ENCODE results near the gene GRHPR.
A peak's percentile ranks its signal among the peaks of the same experiment; 100 is the strongest.
"Not testable (repeated sequence)": the region's sequence is repeated elsewhere in the genome, so short reads cannot be mapped to it uniquely, and the experiment has no call there.

The GRHPR gene

GRCh38 chr9:37444890-37445289 lies 22.4 kb downstream of the GRHPR start:
- DNase-seq (ENCODE audit: insufficient read length, low spot score) (no peak), FAIRE-seq (no peak)

GRCh38 chr9:37445832-37446231 lies 23.3 kb downstream of the GRHPR start:
- FAIRE-seq: no peak

GRCh38 chr9:37446401-37446800 lies 23.9 kb downstream of the GRHPR start:
- no peak for DNase-seq (ENCODE audit: insufficient read length, low spot score)
- no peak for FAIRE-seq

More at GRCh38 chr9:37445832-37446231, 23.3 kb downstream of the GRHPR start:
- no peak for DNase-seq (ENCODE audit: insufficient read length, low spot score)

GRCh38 chr9:37447111-37447510 lies 24.6 kb downstream of the GRHPR start:
- no peak for FAIRE-seq
- DNase-seq (ENCODE audit: insufficient read length, low spot score): no peak

GRCh38 chr9:37449862-37450632 lies 27.6 kb downstream of the GRHPR start:
- no peak for DNase-seq (ENCODE audit: insufficient read length, low spot score)
- FAIRE-seq: no peak

GRCh38 chr9:37451628-37452027 lies 29.1 kb downstream of the GRHPR start:
- no peak for DNase-seq (ENCODE audit: insufficient read length, low spot score)
- no peak for FAIRE-seq

GRCh38 chr9:37452611-37453010 lies 30.1 kb downstream of the GRHPR start:
- FAIRE-seq (no peak), DNase-seq (ENCODE audit: insufficient read length, low spot score) (no peak)

GRCh38 chr9:37453827-37454226 lies 31.3 kb downstream of the GRHPR start:
- FAIRE-seq (no peak), DNase-seq (ENCODE audit: insufficient read length, low spot score) (no peak)

- DNase-seq (ENCODE audit: insufficient read length, low spot score) (no peak), FAIRE-seq (no peak)
Observed at GRCh38 chr9:37454238-37454637, 31.7 kb downstream of the GRHPR start.

- no peak for FAIRE-seq
Observed at GRCh38 chr9:37455884-37456647, 33.6 kb downstream of the GRHPR start.

GRCh38 chr9:37456817-37457216 lies 34.3 kb downstream of the GRHPR start:
- FAIRE-seq (no peak), DNase-seq (ENCODE audit: insufficient read length, low spot score) (no peak)

More at GRCh38 chr9:37455884-37456647, 33.6 kb downstream of the GRHPR start:
- DNase-seq (ENCODE audit: insufficient read length, low spot score): no peak

- DNase-seq (ENCODE audit: insufficient read length, low spot score): no peak
- no peak for FAIRE-seq
Observed at GRCh38 chr9:37464006-37464405, 41.5 kb downstream of the GRHPR start.

GRCh38 chr9:37464426-37465248 lies 42.1 kb downstream of the GRHPR start:
- no peak for FAIRE-seq

GRCh38 chr9:37465249-37466036 lies 42.9 kb downstream of the GRHPR start, which contains the start of gene ZBTB5:
ZBTB5 (minus strand) TSS chr9:37465450; CDS start chr9:37442551, 22,899 bp downstream.
- DNase-seq (ENCODE audit: insufficient read length, low spot score): peak; percentile 95
- peak; percentile 48 for FAIRE-seq

More at GRCh38 chr9:37464426-37465248, 42.1 kb downstream of the GRHPR start:
- peak; percentile 45 for DNase-seq (ENCODE audit: insufficient read length, low spot score)

- no peak for FAIRE-seq
- peak; percentile 56 for DNase-seq (ENCODE audit: insufficient read length, low spot score)
Observed at GRCh38 chr9:37466037-37466709, 43.7 kb downstream of the GRHPR start.

GRCh38 chr9:37467530-37467929 lies 45.0 kb downstream of the GRHPR start:
- FAIRE-seq: not testable (repeated sequence)

GRCh38 chr9:37468620-37469019 lies 46.1 kb downstream of the GRHPR start:
- no peak for FAIRE-seq

More at GRCh38 chr9:37467530-37467929, 45.0 kb downstream of the GRHPR start:
- not testable (repeated sequence) for DNase-seq (ENCODE audit: insufficient read length, low spot score)

GRCh38 chr9:37471942-37472684 lies 49.6 kb downstream of the GRHPR start:
- DNase-seq (ENCODE audit: insufficient read length, low spot score): peak; percentile 85
- FAIRE-seq: no peak

More at GRCh38 chr9:37468620-37469019, 46.1 kb downstream of the GRHPR start:
- DNase-seq (ENCODE audit: insufficient read length, low spot score): no peak

- not testable (repeated sequence) for FAIRE-seq; DNase-seq (ENCODE audit: insufficient read length, low spot score)
Observed at GRCh38 chr9:37473982-37474381, 51.5 kb downstream of the GRHPR start.

All from HTR-8/SVneo (cell line).